ENCODE data around the gene RHBDF1. TPM values are rescaled to one million over a fixed set of nuclear protein-coding genes. Genes with fewer than 3 reads are reported as not detected.

RHBDF1 gene
- total RNA-seq, 4 donors from 2014 or later = 26.7 to 43.0 (median 30.2) TPM

DNA sequence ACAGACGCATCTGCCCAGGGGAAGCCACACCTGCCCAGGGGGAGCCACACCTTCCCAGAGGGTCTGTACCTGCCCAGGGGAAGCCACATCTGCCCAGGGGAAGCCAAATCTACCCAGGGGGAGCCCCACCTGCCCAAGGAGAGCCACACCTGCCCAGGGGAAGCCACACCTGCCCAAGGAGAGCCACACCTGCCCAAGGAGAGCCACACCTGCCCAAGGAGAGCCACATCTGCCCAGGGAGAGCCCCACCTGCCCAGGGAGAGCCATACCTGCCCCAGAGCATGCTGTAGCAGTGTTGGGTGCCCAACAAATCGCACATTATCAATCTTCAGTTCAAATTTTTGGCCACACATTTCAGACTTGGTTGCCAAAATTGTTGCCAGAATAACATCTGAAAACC, 46.4 kb upstream of the RHBDF1 start:
- H3K27ac ChIP-seq (replicated peaks in 1 of 4) = no peak overlapping the region
- 100% methylated on average over 1 of the region's 2 CpGs for WGBS
- no peaks in the 10 kb centered on the region for H3K27me3 ChIP-seq
- intact Hi-C loops (cut with DNase I) = loop anchor here (5.0 kb wide), 1 partner anchor 243 kb away; no protein-coding TSS in a partner anchor
- H3K36me3 ChIP-seq = peaks cover 0 to 47% (median 31%) of the 10 kb centered on the region in 4 donors
- DNase-seq (ENCODE audit: extremely low spot score) = no peak
- TF ChIP-seq EP300 (IDR thresholded peaks at IDR 0.05) = no peak
- TF ChIP-seq POLR2A (IDR thresholded peaks at IDR 0.05; ENCODE audit: low read depth) = no peak
- TF ChIP-seq, protein P1, sequence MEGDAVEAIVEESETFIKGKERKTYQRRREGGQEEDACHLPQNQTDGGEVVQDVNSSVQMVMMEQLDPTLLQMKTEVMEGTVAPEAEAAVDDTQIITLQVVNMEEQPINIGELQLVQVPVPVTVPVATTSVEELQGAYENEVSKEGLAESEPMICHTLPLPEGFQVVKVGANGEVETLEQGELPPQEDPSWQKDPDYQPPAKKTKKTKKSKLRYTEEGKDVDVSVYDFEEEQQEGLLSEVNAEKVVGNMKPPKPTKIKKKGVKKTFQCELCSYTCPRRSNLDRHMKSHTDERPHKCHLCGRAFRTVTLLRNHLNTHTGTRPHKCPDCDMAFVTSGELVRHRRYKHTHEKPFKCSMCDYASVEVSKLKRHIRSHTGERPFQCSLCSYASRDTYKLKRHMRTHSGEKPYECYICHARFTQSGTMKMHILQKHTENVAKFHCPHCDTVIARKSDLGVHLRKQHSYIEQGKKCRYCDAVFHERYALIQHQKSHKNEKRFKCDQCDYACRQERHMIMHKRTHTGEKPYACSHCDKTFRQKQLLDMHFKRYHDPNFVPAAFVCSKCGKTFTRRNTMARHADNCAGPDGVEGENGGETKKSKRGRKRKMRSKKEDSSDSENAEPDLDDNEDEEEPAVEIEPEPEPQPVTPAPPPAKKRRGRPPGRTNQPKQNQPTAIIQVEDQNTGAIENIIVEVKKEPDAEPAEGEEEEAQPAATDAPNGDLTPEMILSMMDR (IDR thresholded peaks at IDR 0.05) = no peak
- H3K9me3 ChIP-seq = no peaks in the 10 kb centered on the region
- no peak overlapping the region for H3K4me3 ChIP-seq
- peaks cover 0 to 3% (median under 1%) of the 10 kb centered on the region in 4 donors for H3K4me1 ChIP-seq

DNA sequence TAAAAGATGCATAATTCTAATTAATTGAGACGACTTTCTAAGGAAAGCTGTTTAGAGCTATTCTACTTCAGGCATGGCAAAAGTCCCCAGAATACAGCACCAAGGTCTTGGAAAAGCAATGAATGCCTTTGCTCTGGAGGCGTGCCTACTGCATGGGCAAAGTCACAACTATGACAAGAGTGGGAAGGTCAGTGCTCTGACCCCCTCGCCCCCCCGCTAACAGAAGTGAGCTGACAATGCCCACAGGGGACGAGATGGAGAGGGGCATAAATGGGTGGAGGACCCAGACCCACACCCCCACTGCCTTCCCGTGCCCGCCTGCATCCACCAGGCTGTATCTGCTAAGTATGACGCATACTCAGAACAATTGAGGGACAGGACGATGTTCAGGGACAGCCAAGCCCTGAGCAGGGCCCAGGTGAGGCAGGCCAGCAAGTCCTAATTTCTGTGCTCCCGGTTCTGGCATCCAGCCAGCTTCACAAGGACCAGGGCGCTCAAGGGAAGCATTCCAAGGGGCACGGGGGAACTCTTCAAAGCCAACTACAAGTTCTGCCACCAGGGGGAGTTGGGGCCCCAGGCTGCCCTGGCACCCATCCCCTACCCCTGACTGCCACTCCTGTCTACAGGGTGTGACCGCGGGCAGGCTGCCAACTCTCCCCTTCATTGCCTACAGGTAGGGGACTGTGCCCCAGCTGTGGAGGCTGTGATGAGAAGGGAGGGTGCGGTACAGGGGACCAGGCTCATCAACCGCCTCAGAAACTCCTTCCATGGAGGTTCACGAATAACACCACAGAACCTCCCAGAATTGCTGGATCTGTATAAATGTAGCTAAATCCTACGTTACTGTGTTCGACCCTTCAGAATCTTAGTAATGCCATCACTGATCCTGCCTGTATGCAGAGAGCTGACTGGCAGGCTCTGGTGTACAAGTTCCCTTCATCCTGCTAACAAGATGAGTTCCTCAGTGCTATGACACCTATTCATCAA, 45.2 kb upstream of the RHBDF1 start:
- Histone ChIP-seq H3K27ac (replicated peaks in 1 of 4) (no peak overlapping the region), H3K4me3 (no peak overlapping the region), H3K4me1 (peaks cover 0 to 10% (median 6%) of the 10 kb centered on the region in 4 donors), H3K36me3 (peaks cover 1 to 52% (median 27%) of the 10 kb centered on the region in 4 donors), H3K9me3 (no peaks in the 10 kb centered on the region), H3K27me3 (no peaks in the 10 kb centered on the region)
- WGBS = 75% methylated on average over 15 of the region's 19 CpGs
- no peak for DNase-seq (ENCODE audit: extremely low spot score)
- no peak for TF ChIP-seq POLR2A (IDR thresholded peaks at IDR 0.05; ENCODE audit: low read depth)
- no peak for TF ChIP-seq POLR2AphosphoS5 (IDR thresholded peaks at IDR 0.05)
- TF ChIP-seq EP300 (IDR thresholded peaks at IDR 0.05) = no peak
- TF ChIP-seq, protein P1 (IDR thresholded peaks at IDR 0.05) = peak; percentile 42 to 61 (median 44)
- intact Hi-C loops (cut with DNase I) = loop anchor here (5.0 kb wide), 1 partner anchor 245 kb away; no protein-coding TSS in a partner anchor

DNA sequence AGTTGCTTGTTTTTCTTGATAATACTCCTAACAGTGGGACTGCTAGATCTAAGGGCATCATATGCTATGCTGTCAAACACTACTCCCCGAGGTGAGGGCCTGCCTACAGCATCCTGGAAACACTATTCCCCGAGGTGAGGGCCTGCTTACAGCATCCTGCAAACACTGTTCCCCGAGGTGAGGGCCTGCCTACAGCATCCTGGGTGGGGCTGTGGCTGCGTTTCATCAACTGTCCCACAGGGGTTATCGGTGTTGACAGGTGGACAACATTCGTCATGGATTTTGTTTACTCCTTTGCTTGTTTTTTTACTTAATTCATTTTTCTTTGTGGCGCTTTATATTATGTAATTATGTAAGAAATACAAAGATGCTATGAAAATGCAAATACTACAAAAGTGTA, 43.6 kb upstream of the RHBDF1 start:
- 70% methylated on average over 7 of the region's 7 CpGs for WGBS
- H3K36me3 ChIP-seq = peaks cover 10 to 61% (median 39%) of the 10 kb centered on the region in 4 donors
- no peak overlapping the region for H3K27ac ChIP-seq (replicated peaks in 1 of 4)
- DNase-seq (ENCODE audit: extremely low spot score) = no peak
- H3K4me1 ChIP-seq = peaks cover 0 to 10% (median 6%) of the 10 kb centered on the region in 4 donors
- H3K9me3 ChIP-seq = no peaks in the 10 kb centered on the region
- intact Hi-C loops (cut with DNase I) = loop anchor here (5.0 kb wide), 1 partner anchor 246 kb away; no protein-coding TSS in a partner anchor
- no peaks in the 10 kb centered on the region for H3K27me3 ChIP-seq
- no peak overlapping the region for H3K4me3 ChIP-seq
- TF ChIP-seq POLR2AphosphoS5 (IDR thresholded peaks at IDR 0.05) (no peak), POLR2A (IDR thresholded peaks at IDR 0.05; ENCODE audit: low read depth) (no peak), EP300 (IDR thresholded peaks at IDR 0.05) (no peak)
- TF ChIP-seq, protein P1 (IDR thresholded peaks at IDR 0.05) = no peak

DNA sequence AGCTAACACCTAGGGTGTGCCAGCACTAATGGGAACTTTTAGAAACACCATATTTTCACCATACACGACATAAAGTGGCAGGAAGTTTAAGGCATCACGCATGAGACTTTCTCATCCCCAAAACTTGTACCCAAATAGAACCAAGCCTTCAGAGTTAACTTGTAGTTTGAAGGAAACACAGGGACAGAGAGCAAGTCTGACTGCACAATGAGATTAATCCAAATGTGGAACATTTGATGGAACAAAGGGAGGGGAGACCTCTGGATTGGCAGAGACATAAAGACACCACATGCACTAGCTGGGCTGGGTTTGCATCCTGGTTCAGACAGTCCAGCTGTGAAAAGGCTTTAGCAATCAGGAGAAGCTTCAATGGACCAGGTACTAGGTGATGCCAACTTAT, 41.9 kb upstream of the RHBDF1 start:
- Histone ChIP-seq H3K9me3 (no peaks in the 10 kb centered on the region), H3K36me3 (peaks cover 19 to 75% (median 51%) of the 10 kb centered on the region in 4 donors), H3K4me3 (no peak overlapping the region), H3K4me1 (peaks cover 0 to 10% (median 6%) of the 10 kb centered on the region in 4 donors), H3K27me3 (no peaks in the 10 kb centered on the region), H3K27ac (replicated peaks in 1 of 4) (no peak overlapping the region)
- intact Hi-C loops (cut with DNase I) = no loop called here
- 90% methylated on average over 2 of the region's 2 CpGs for WGBS
- no peak for DNase-seq (ENCODE audit: extremely low spot score)
- TF ChIP-seq EP300 (IDR thresholded peaks at IDR 0.05) = no peak
- no peak for TF ChIP-seq POLR2A (IDR thresholded peaks at IDR 0.05; ENCODE audit: low read depth)

DNA sequence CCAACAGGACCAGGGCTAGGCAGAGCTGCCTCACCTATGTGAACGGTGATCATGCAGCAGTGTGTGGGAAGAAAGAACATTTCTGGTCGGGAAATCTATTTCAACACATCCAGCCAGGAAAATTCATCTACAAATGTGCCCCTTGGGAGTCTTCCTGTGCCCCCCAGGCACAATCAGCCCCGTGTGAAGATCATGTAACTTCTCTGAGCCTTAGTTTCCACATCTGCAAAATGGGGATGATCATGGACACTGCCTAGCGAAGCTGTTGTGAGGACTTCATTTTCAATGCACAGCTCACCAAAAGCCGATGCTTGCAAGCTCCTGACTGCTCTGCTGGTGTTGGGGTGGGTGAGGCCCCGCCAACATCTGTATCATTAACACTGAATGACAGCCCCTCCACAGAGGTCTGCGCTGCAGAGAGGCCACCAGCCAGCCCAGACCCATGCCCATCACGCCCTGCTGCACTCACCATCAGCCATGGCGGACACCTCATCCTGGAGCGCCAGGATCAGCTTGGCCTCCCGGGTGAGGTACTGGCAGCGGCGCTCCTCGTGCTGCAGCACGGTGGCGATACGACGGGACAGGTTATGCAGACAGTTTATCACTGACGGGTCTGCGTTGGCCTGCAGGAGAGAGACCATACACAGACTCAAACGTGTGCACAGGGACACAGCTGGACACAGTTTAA, 39.9 kb upstream of the RHBDF1 start:
- H3K36me3 ChIP-seq = peaks cover 23 to 84% (median 57%) of the 10 kb centered on the region in 4 donors
- H3K4me1 ChIP-seq = peaks cover 0 to 8% (median 6%) of the 10 kb centered on the region in 4 donors
- no peaks in the 10 kb centered on the region for H3K27me3 ChIP-seq
- no peak for DNase-seq (ENCODE audit: extremely low spot score)
- 95% methylated on average over 9 of the region's 21 CpGs for WGBS
- H3K27ac ChIP-seq (replicated peaks in 1 of 4) = no peak overlapping the region
- TF ChIP-seq POLR2AphosphoS5 (IDR thresholded peaks at IDR 0.05) (no peak), POLR2A (IDR thresholded peaks at IDR 0.05; ENCODE audit: low read depth) (no peak)
- no peak overlapping the region for H3K4me3 ChIP-seq
- H3K9me3 ChIP-seq = no peaks in the 10 kb centered on the region
- intact Hi-C loops (cut with DNase I) = no loop called here

Measured in esophagus muscularis mucosa (tissue), 4 donors.